Upper lobe of right lung (tissue), 1 donor: ENCODE results near the gene RPH3AL. TPM values are rescaled to one million over a fixed set of nuclear protein-coding genes. Genes with fewer than 3 reads are reported as not detected.
A peak's percentile ranks its signal among the peaks of the same experiment; 100 is the strongest.
"Not testable (repeated sequence)": the region's sequence is repeated elsewhere in the genome, so short reads cannot be mapped to it uniquely, and the experiment has no call there.

ENCODE experiments used
- ATAC-seq: fragments of 200-7000 bp; cut with Tn5 transposase; one replicate; pipeline ENCODE4 v1.9.1; 2020; ENCODE audit warnings: mild to moderate bottlenecking, moderate library complexity
- DNase-seq: peaks from one replicate; pipeline ENCODE4 v3.0.0-alpha.2; 2020
- H3K27ac ChIP-seq: fragments of 200-600 bp; one replicate; pipeline ENCODE4 v1.8.0; 2022
- H3K27me3 ChIP-seq: fragments of 200-600 bp; one replicate; pipeline ENCODE4 v1.8.0; 2022; ENCODE audit warnings: mild to moderate bottlenecking
- H3K36me3 ChIP-seq: fragments of 200-600 bp; one replicate; pipeline ENCODE4 v1.8.0; 2022
- H3K4me1 ChIP-seq: fragments of 200-600 bp; one replicate; pipeline ENCODE4 v1.8.0; 2022
- H3K4me3 ChIP-seq: fragments of 200-600 bp; one replicate; pipeline ENCODE4 v1.8.0; 2022; ENCODE audit warnings: mild to moderate bottlenecking
- H3K9me3 ChIP-seq: fragments of 200-600 bp; one replicate; pipeline ENCODE4 v1.8.0; 2022
- CTCF ChIP-seq: fragments of 200-600 bp; IDR thresholded peaks from one replicate; pipeline ENCODE4 v1.8.0; 2022; ENCODE audit warnings: antibody characterized with exemption
- intact Hi-C: fragments of 100-400 bp; cut with DNase I; formaldehyde crosslinking; loops from one replicate; pipeline ENCODE4 v1.11.0; 2022
- total RNA-seq: library from RNA; stranded (reverse); fragmentation: NEBNext Ultra II Directional; extraction: Animal tissue kit (Norgen Biotek cat#: 25700); gene quantifications from one replicate; pipeline ENCODE4 v1.2.1, GENCODE V29; 2021
- donor health status: DM: no; HTN: yes; CAD: no; lungs with severe emphysema.

The RPH3AL gene
- total RNA-seq, 1 donor from 2014 or later: 33.3 TPM

- Histone ChIP-seq H3K27me3 (no peaks in the 10 kb centered on the region), H3K9me3 (no peaks in the 10 kb centered on the region), H3K4me1 (no peaks in the 10 kb centered on the region), H3K4me3 (no peak overlapping the region), H3K36me3 (no peaks in the 10 kb centered on the region), H3K27ac (no peak overlapping the region)
- DNase-seq (peak; percentile 41), ATAC-seq (peak; percentile 16)
- intact Hi-C loops: no loop called here
- TF ChIP-seq CTCF: no peak
Measured at GRCh38 chr17:376936-377863, 24.6 kb upstream of the RPH3AL start.

GRCh38 chr17:373613-374230 is 21.1 kb upstream of the RPH3AL start:
- TF ChIP-seq CTCF: no peak
- peak; percentile 20 for DNase-seq
- no peak overlapping the region for H3K4me3 ChIP-seq
- H3K4me1 ChIP-seq: no peaks in the 10 kb centered on the region
- no peaks in the 10 kb centered on the region for H3K9me3 ChIP-seq
- intact Hi-C loops: no loop called here
- H3K36me3 ChIP-seq: no peaks in the 10 kb centered on the region
- no peak overlapping the region for H3K27ac ChIP-seq
- no peaks in the 10 kb centered on the region for H3K27me3 ChIP-seq
- ATAC-seq: no peak

GRCh38 chr17:372157-373152 is 19.8 kb upstream of the RPH3AL start:
- no peaks in the 10 kb centered on the region for H3K27me3 ChIP-seq
- DNase-seq (no peak), ATAC-seq (no peak)
- H3K27ac ChIP-seq: no peak overlapping the region
- no peak for TF ChIP-seq CTCF
- no peaks in the 10 kb centered on the region for H3K4me1 ChIP-seq
- no peaks in the 10 kb centered on the region for H3K9me3 ChIP-seq
- intact Hi-C loops: no loop called here
- no peak overlapping the region for H3K4me3 ChIP-seq
- H3K36me3 ChIP-seq: no peaks in the 10 kb centered on the region

- intact Hi-C loops: no loop called here
- ATAC-seq: no peak
- TF ChIP-seq CTCF: no peak
- H3K36me3 ChIP-seq: no peaks in the 10 kb centered on the region
- H3K4me1 ChIP-seq: no peaks in the 10 kb centered on the region
- no peak overlapping the region for H3K27ac ChIP-seq
- no peaks in the 10 kb centered on the region for H3K27me3 ChIP-seq
- H3K9me3 ChIP-seq: no peaks in the 10 kb centered on the region
- H3K4me3 ChIP-seq: no peak overlapping the region
- no peak for DNase-seq
Measured at GRCh38 chr17:371583-371982, 19.0 kb upstream of the RPH3AL start.

- ATAC-seq, H3K27me3 ChIP-seq, H3K36me3 ChIP-seq, H3K4me1 ChIP-seq, DNase-seq, H3K27ac ChIP-seq, intact Hi-C loops, H3K4me3 ChIP-seq, H3K9me3 ChIP-seq: not testable (repeated sequence)
Measured at GRCh38 chr17:367656-368055, 15.0 kb upstream of the RPH3AL start.

- intact Hi-C loops, H3K27ac ChIP-seq, ATAC-seq, H3K4me3 ChIP-seq, H3K36me3 ChIP-seq, H3K9me3 ChIP-seq, H3K4me1 ChIP-seq, H3K27me3 ChIP-seq: not testable (repeated sequence)
- DNase-seq: peak; percentile 48
Measured at GRCh38 chr17:366657-367615, 14.3 kb upstream of the RPH3AL start.
